GM18502 (cell line): ENCODE measurements around the gene PKN1.
"Not testable (repeated sequence)": the region's sequence is repeated elsewhere in the genome, so short reads cannot be mapped to it uniquely, and the experiment has no call there.

Experiments used
- ATAC-seq: cut with Tn5 transposase; IDR thresholded peaks from one replicate; pipeline ENCODE4 v1.9.1; 2021; ENCODE audit warnings: mild to moderate bottlenecking; ENCODE audit not compliant: unreplicated experiment, poor library complexity

Gene PKN1

GRCh38 chr19:14452303-14452702 is 19.2 kb downstream of the PKN1 start:
- ATAC-seq: not testable (repeated sequence)

GRCh38 chr19:14459703-14460102 is 26.6 kb downstream of the PKN1 start:
- no peak for ATAC-seq

- no peak for ATAC-seq
Observed at GRCh38 chr19:14460935-14461334, 27.8 kb downstream of the PKN1 start.

GRCh38 chr19:14462401-14462800 is 29.3 kb downstream of the PKN1 start:
- not testable (repeated sequence) for ATAC-seq

GRCh38 chr19:14463747-14464146 is 30.6 kb downstream of the PKN1 start:
- no peak for ATAC-seq

- ATAC-seq: no peak
Observed at GRCh38 chr19:14467391-14467790, 34.3 kb downstream of the PKN1 start.

GRCh38 chr19:14467816-14468215 is 34.7 kb downstream of the PKN1 start:
- no peak for ATAC-seq

- ATAC-seq: no peak
Observed at GRCh38 chr19:14470031-14470876, 37.1 kb downstream of the PKN1 start.

GRCh38 chr19:14471436-14472187 is 38.5 kb downstream of the PKN1 start:
- no peak for ATAC-seq

GRCh38 chr19:14472202-14472938 is 39.3 kb downstream of the PKN1 start:
- no peak for ATAC-seq

- ATAC-seq: no peak
Observed at GRCh38 chr19:14473073-14473977, 40.2 kb downstream of the PKN1 start.

- no peak for ATAC-seq
Observed at GRCh38 chr19:14473978-14474578, 41.0 kb downstream of the PKN1 start.

GRCh38 chr19:14474827-14475226 is 41.7 kb downstream of the PKN1 start:
- no peak for ATAC-seq

GRCh38 chr19:14475251-14476073 is 42.4 kb downstream of the PKN1 start, which contains the start of gene PTGER1:
TSS of gene PTGER1 (minus strand) at chr19:14475354. CDS start at chr19:14474320, 1,034 bp downstream.
- no peak for ATAC-seq

- ATAC-seq: no peak
Observed at GRCh38 chr19:14476327-14476672, 43.2 kb downstream of the PKN1 start.

GRCh38 chr19:14476673-14477401 is 43.7 kb downstream of the PKN1 start:
- ATAC-seq: no peak

GRCh38 chr19:14477418-14478112 is 44.5 kb downstream of the PKN1 start:
- no peak for ATAC-seq
